ENCODE data around the gene RNU1-3. TPM values are rescaled to one million over a fixed set of nuclear protein-coding genes. Genes with fewer than 3 reads are reported as not detected.
A peak's percentile ranks its signal among the peaks of the same experiment; 100 is the strongest.
"Not testable (repeated sequence)": the region's sequence is repeated elsewhere in the genome, so short reads cannot be mapped to it uniquely, and the experiment has no call there.

Gene RNU1-3
- polyA plus RNA-seq, 1 donor (not counting 4 experiments of a cell fraction or from before 2014, with no cell fraction given), result 67.0 TPM

DNA sequence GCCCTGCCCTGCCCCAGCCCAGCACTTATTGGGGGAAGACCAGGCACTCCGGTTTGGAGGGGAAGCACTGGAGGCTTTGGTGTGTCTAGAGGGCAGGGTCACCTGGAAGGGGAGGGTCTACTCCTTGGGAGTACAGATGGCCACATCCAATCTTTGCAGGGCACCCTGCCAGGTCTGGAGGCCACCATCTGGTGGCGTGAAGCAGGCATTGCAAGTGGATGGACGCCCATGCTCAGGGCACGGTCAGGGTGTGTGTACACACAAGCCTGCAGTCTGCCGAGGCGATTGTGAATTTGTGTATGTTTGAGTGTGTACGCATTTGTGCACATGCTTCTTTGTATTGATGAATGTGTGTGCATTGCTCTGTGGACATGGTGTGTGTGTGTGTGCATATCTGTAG, 36.4 kb upstream of the RNU1-3 start:
- H4K20me1 ChIP-seq (ENCODE audit: control insufficient read depth, extremely low read depth, insufficient read depth, low read length); H3K27me3 ChIP-seq (ENCODE audit: control insufficient read depth, extremely low read depth, insufficient read depth, low read length); H3K4me1 ChIP-seq (ENCODE audit: control insufficient read depth, extremely low read depth, insufficient read depth, low read length); H3K4me2 ChIP-seq (ENCODE audit: control insufficient read depth, extremely low read depth, insufficient read depth, low read depth, low read length); H3K9me3 ChIP-seq (ENCODE audit: control insufficient read depth, low read depth, low read length); H3K4me3 ChIP-seq (ENCODE audit: control insufficient read depth in 2 of 3, extremely low read depth in 1 of 3, insufficient read depth in 2 of 3, low read depth in 1 of 3, low read length in 3 of 3); H2AFZ ChIP-seq (ENCODE audit: control insufficient read depth, low read length); H3K36me3 ChIP-seq (ENCODE audit: control insufficient read depth in 2 of 2, extremely low read depth in 1 of 2, insufficient read depth in 2 of 2, low read length in 2 of 2); H3K9me1 ChIP-seq (ENCODE audit: control insufficient read depth, extremely low read depth, insufficient read depth, low read length); DNase-seq (ENCODE audit: low read depth, low spot score); H3K9ac ChIP-seq (ENCODE audit: control insufficient read depth, extremely low read depth, insufficient read depth, low read length); dilution Hi-C loops (cut with MboI; ENCODE audit: extremely low pct_ligation_motif_present, low sequenced_read_pairs); H3K27ac ChIP-seq (ENCODE audit: control insufficient read depth, insufficient read depth, low read length); H3K79me2 ChIP-seq (ENCODE audit: control insufficient read depth, insufficient read depth, low read length): not testable (repeated sequence)
- FAIRE-seq, result peak; percentile 79

DNA sequence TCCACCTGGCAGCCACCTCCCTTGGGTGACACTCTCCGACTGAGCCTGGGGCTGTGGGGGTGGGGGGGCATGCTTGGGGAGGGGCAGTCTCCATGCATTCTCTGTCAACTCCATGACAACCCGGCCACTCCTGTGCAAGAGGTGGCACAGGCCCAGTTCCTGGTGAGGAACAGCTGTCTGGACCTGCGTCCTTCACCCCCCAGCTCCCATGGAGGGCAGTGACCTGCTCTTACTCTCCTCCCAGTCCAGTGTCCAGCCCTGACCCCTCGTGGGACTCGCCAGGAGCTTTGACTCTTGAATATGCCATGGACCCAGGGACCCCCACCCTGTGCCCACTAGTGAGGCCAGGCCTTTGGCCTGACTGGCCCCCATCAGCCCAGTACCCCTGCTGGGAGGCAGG, 35.5 kb upstream of the RNU1-3 start:
- not testable (repeated sequence) for DNase-seq (ENCODE audit: low read depth, low spot score); H3K4me2 ChIP-seq (ENCODE audit: control insufficient read depth, extremely low read depth, insufficient read depth, low read depth, low read length); FAIRE-seq

DNA sequence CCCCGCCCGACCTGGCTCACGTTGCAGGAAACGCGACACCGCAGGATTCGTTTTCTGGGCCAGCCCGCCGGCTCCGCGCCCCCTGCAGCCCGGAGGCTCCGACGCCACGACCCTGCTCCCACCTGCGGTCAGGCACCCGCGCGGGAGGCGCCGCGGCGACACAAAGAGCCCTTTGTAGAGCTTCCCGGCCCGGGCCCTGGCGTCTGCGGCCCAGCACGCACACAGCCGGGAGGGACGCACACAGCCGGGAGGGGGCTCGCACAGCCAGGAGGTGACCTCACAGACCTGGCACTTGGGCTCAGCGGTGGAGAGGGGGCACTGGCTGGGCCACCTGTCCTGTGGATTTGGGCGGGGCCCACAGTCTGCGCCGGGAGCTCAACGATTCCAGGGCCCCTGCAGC, 34.4 kb upstream of the RNU1-3 start:
- H3K27ac ChIP-seq (ENCODE audit: control insufficient read depth, insufficient read depth, low read length); H3K4me2 ChIP-seq (ENCODE audit: control insufficient read depth, extremely low read depth, insufficient read depth, low read depth, low read length); FAIRE-seq; DNase-seq (ENCODE audit: low read depth, low spot score); H3K4me1 ChIP-seq (ENCODE audit: control insufficient read depth, extremely low read depth, insufficient read depth, low read length); H2AFZ ChIP-seq (ENCODE audit: control insufficient read depth, low read length); H3K27me3 ChIP-seq (ENCODE audit: control insufficient read depth, extremely low read depth, insufficient read depth, low read length); H3K9me1 ChIP-seq (ENCODE audit: control insufficient read depth, extremely low read depth, insufficient read depth, low read length); H4K20me1 ChIP-seq (ENCODE audit: control insufficient read depth, extremely low read depth, insufficient read depth, low read length); dilution Hi-C loops (cut with MboI; ENCODE audit: extremely low pct_ligation_motif_present, low sequenced_read_pairs); H3K36me3 ChIP-seq (ENCODE audit: control insufficient read depth in 2 of 2, extremely low read depth in 1 of 2, insufficient read depth in 2 of 2, low read length in 2 of 2); H3K79me2 ChIP-seq (ENCODE audit: control insufficient read depth, insufficient read depth, low read length); H3K9ac ChIP-seq (ENCODE audit: control insufficient read depth, extremely low read depth, insufficient read depth, low read length); H3K4me3 ChIP-seq (ENCODE audit: control insufficient read depth in 2 of 3, extremely low read depth in 1 of 3, insufficient read depth in 2 of 3, low read depth in 1 of 3, low read length in 3 of 3); H3K9me3 ChIP-seq (ENCODE audit: control insufficient read depth, low read depth, low read length): not testable (repeated sequence)

More for the DNA sequence above, 35.5 kb upstream of the RNU1-3 start:
- H3K4me1 ChIP-seq (ENCODE audit: control insufficient read depth, extremely low read depth, insufficient read depth, low read length); dilution Hi-C loops (cut with MboI; ENCODE audit: extremely low pct_ligation_motif_present, low sequenced_read_pairs); H3K27me3 ChIP-seq (ENCODE audit: control insufficient read depth, extremely low read depth, insufficient read depth, low read length); H3K9me3 ChIP-seq (ENCODE audit: control insufficient read depth, low read depth, low read length); H3K36me3 ChIP-seq (ENCODE audit: control insufficient read depth in 2 of 2, extremely low read depth in 1 of 2, insufficient read depth in 2 of 2, low read length in 2 of 2); H3K9me1 ChIP-seq (ENCODE audit: control insufficient read depth, extremely low read depth, insufficient read depth, low read length); H3K27ac ChIP-seq (ENCODE audit: control insufficient read depth, insufficient read depth, low read length); H4K20me1 ChIP-seq (ENCODE audit: control insufficient read depth, extremely low read depth, insufficient read depth, low read length); H3K9ac ChIP-seq (ENCODE audit: control insufficient read depth, extremely low read depth, insufficient read depth, low read length); H3K4me3 ChIP-seq (ENCODE audit: control insufficient read depth in 2 of 3, extremely low read depth in 1 of 3, insufficient read depth in 2 of 3, low read depth in 1 of 3, low read length in 3 of 3); H3K79me2 ChIP-seq (ENCODE audit: control insufficient read depth, insufficient read depth, low read length); H2AFZ ChIP-seq (ENCODE audit: control insufficient read depth, low read length): not testable (repeated sequence)

DNA sequence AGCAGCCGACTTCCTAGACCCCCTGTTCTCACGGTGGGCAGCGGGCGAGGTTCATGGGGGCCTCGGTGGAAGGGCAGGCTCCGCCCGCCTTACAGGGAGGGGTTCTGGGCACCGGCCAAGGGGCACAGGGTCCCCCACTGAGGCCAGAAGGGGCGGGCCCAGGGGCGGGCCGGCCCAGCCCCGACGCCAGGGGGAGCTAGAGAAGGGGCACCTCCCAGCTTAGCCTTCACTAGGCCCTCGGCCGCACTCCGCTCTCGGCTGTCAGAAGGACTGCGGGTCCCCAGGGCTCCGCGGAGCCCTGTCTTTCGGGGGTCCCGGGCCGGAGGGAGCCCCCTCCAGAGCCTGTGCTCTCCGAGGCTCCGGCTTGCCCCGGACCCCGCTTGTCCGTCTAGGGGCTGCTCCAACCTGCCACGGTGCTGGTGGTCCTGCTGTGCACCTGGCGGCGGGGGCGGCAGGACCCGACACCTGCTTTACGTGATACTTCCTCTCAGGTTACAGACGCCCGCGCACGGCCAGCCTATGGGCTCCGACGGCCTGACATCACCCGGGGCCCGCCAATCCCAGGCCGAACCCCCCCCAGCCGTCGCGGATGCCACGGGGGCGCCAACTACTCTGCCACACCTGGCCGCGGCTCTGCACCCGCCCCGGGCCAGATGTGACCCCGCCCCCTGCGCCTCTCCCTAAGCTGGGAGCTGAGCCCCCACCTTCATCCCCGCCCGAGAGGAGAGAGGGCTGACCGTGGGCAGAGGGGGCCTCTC, 33.6 kb upstream of the RNU1-3 start:
- H3K9ac ChIP-seq (ENCODE audit: control insufficient read depth, extremely low read depth, insufficient read depth, low read length); H3K9me3 ChIP-seq (ENCODE audit: control insufficient read depth, low read depth, low read length); H3K27me3 ChIP-seq (ENCODE audit: control insufficient read depth, extremely low read depth, insufficient read depth, low read length); H3K9me1 ChIP-seq (ENCODE audit: control insufficient read depth, extremely low read depth, insufficient read depth, low read length); FAIRE-seq; DNase-seq (ENCODE audit: low read depth, low spot score); H4K20me1 ChIP-seq (ENCODE audit: control insufficient read depth, extremely low read depth, insufficient read depth, low read length); H3K36me3 ChIP-seq (ENCODE audit: control insufficient read depth in 2 of 2, extremely low read depth in 1 of 2, insufficient read depth in 2 of 2, low read length in 2 of 2); H3K4me3 ChIP-seq (ENCODE audit: control insufficient read depth in 2 of 3, extremely low read depth in 1 of 3, insufficient read depth in 2 of 3, low read depth in 1 of 3, low read length in 3 of 3); H3K4me1 ChIP-seq (ENCODE audit: control insufficient read depth, extremely low read depth, insufficient read depth, low read length); H3K79me2 ChIP-seq (ENCODE audit: control insufficient read depth, insufficient read depth, low read length); H3K27ac ChIP-seq (ENCODE audit: control insufficient read depth, insufficient read depth, low read length); dilution Hi-C loops (cut with MboI; ENCODE audit: extremely low pct_ligation_motif_present, low sequenced_read_pairs); H2AFZ ChIP-seq (ENCODE audit: control insufficient read depth, low read length); H3K4me2 ChIP-seq (ENCODE audit: control insufficient read depth, extremely low read depth, insufficient read depth, low read depth, low read length): not testable (repeated sequence)
